GM18499 (cell line): ENCODE measurements around the gene CSNK1D.

ENCODE experiments used
- ATAC-seq: cut with Tn5 transposase; IDR thresholded peaks from one replicate; pipeline ENCODE4 v1.9.1; 2021; ENCODE audit warnings: moderate number of reproducible peaks; ENCODE audit not compliant: insufficient read depth, unreplicated experiment

CSNK1D gene

DNA sequence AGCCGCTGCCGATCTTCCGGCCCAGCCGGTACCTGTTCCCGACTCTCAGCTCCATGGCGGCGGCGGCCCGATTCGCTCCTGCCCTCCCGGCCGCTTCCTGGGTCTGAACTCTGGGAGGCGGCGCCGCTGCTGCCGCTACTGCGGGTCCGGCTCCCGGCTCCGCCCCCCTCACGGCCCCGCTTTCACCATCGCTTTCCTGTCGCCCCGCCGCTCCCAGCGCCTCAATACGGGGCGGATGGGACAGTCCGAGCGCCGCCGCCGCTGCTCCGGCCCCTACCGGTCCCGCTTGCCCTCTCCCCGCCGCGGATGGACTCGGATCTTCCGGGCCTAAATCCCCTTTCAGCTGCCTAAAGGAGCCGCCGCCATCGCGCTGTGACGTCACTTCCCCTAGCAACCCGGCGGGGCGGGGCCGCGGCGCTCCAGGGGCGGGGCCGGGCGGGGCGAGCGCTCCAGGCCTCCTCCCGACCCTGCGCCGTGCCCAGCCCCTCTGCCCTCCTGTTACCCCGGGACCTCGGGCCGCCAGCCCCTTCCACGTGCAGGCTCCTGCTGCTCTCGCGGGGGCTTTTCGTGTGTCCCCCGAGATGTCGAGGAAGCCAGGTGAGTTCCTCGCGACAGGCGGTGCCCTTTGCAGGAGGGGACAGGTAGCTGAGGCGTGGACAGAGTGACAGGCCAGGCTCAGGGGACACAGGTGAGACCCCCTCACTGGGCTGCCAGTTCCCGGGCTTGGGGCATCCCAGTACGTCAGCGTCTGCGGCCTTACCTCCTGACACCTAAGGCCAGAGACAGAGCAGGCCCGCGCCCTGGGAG lies at the start of gene CSNK1D:
CSNK1D (minus strand) TSS at position 374 of the 807 bp plus-strand sequence; CDS start at position 55, 319 bp downstream.
- no peak for ATAC-seq

DNA sequence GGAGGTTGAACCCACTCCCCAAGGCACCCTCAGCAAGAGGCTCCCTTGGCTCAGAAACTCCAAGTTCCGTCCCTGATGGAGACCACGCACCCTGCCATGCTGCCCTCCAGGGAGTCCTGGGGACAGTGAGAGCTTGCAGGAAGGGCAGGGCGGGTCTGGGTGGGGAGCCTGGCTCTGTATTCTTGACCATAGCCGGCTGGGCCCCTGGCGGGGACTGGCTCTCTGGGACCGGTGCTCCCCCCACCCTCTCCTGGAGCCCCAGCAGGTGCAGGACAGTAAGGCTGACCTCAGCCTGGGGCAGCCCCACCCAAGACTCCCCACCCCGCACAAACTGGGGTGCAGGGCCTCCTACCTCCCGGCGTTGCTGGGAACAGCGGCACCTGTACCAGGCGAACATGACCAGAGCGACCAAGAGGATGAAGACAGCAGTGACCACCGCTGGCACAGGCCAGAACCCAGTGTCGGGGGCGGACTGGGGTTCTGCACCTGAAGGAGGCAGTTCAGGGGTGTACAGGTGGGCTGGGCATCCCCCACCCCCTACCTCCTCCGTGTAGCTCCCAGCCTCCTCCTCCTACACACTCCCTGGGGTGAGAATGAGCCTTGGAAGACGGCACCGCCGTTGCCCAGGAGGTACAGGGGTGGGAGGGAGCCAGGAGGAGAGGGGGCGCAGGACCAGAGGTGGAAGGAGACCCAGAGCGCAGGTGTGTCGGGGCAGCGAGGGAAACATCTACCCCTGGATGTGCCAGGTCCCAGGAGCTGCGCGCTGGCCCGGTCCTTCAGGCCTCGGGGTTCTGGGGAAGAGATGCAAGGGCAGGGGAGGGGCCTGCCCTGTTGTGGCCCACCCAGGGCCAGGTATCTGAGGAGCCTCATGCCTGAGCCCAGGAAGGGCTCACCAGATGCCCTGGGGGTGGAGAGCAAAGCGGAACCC lies 49.3 kb upstream of the CSNK1D start:
- no peak for ATAC-seq

DNA sequence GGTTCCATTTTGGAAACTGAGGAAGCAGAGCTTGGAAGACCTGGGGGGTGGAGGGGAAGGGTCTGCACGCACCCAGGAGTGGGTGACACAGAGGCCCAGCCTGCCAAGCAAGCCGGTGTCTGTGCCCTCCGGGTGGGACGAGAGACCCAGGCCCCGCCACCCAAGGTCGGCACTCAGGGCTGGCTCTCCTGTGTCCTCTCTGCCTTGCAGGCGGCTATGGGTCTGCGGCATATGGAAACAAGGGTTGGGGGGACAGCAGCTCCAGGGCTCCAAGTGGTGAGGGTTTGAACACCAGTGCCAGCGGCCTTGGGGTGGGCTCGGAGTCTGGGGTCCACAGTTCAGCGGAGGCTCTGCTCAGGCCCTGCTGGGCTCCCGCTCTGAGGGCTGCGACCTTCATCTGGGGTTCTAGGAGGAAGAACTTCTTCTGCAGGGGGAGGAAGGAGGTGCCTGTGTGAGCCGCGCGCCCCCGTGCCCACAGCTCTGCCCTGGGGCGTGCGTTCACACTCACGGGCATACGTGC lies 48.5 kb upstream of the CSNK1D start:
- ATAC-seq: no peak

DNA sequence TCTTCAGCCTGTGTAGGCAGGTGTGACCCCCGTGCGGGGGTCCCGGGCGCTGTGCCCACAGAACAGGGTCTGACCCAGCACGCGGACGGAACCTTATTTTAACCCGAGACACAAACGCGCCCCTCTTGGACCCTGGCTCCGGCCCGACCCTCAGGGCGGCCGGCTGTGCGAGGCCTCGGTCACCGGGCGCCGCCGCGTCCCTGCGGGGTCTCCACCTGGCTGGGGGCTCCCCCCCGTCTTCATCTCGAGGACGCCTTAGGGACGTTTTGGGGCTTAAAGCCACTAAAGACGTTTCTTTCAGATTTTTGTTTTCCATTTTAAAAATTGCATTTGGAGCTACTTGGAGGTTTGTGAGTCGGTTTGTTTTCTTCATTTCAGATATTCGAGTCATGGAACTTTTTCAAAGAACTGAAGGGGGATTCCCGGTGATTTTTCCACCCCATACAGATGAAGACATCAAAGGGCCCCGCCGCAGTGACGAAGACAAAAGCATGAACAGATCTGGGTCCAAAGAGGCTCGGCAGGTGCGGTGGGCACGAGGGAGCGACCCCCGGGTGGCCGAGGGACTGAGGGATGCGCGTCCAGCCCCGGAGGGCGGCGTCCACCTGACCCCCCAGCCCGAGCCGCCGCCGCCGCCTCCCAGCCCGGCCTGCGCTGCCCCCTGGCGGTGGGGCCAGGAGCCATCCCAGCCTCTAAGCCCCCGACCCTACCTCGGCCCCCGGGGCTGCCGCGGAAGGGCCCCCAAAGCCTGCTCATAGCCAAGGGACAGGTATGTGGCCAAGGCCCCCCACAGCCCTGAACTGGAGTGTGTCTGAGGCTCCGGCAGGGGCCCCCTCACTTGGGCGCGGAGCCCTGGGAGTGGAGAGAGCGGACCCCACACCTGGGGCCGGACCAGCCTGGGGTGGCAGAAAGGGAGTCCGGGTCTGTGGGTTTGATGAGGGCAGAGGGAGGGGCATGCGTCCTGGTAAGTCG lies 47.7 kb upstream of the CSNK1D start:
- no peak for ATAC-seq

DNA sequence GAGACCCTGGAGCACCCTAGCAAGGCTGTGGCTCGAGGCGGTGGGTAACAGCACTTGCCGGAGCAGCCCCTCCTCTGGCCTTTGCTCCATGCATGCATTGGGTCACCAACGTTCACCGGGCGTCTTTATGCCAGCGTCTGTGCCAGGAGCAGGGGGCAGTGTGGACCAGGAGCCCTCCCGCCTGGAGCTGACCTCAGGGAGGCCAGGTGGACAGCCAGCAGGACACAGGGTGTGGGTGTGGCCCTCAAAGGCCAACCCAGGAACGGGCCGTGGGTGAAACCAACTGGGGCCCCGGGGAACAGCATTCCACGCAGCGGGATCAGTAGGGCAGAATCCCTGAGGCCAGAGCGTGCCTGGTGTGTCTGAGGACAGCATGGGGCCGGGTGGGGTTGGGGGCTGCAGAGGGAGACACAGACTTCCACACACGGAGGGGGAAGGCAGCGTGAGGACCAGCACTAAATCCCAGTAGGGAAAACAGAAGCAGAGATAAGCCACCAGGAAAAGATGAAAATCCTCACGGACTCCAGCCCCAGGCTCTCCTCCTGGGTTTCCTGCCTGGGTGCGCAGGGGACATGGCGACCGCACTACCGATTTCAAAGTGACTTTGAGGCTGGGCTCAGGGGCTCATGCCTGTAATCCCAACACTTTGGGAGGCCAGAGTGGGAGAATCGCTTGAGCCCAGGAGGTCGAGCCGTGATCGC lies 46.8 kb upstream of the CSNK1D start:
- ATAC-seq: no peak

DNA sequence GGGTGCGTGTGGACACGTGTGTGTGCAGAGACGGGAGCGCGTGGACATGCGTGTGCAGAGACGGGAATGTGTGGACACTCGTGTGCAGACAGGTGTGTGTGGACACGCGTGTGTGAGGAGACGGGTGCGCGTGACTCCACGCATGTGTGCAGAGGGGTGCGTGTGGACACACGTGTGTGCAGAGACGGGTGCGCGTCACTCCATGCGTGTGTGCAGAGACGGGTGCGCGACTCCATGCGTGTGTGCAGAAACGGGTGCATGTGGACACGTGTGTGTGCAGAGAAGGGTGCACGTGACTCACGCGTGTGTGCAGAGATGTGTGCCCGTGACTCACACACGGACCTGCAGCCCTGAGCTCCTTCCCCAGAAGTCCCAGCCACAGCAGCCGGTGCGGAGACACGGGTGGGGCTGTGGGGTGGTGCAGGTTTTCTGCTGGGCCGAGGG lies 46.1 kb upstream of the CSNK1D start:
- no peak for ATAC-seq

DNA sequence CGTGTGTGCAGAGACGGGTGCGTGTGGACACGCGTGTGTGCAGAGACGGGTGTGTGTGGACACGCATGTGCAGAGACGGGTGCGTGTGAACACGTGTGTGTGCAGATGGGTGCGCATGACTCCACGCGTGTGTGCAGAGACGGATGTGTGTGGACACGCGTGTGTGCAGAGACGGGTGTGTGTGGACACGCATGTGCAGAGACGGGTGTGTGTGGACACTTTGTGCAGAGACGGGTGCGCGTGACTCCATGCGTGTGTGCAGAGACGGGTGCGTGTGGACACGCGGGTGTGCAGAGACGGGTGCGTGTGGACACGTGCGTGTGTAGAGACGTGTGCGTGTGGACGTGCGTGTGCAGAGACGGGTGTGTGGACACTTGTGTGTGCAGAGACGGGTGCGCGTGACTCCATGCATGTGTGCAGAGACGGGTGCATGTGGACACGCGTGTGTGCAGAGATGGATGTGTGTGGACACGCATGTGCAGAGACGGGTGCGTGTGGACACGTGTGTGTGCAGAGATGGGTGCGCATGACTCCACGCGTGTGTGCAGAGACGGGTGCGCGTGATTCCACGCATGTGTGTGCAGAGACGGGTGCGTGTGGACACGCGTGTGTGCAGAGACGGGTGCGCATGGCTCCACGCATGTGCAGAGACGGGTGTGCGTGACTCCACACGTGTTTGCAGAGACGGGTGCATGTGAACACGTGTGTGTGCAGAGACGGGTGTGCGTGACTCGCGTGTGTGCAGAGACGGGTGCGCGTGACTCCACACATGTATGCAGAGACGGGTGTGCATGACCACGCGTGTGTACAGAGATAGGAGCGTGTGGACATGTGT lies 45.5 kb upstream of the CSNK1D start:
- ATAC-seq: no peak

DNA sequence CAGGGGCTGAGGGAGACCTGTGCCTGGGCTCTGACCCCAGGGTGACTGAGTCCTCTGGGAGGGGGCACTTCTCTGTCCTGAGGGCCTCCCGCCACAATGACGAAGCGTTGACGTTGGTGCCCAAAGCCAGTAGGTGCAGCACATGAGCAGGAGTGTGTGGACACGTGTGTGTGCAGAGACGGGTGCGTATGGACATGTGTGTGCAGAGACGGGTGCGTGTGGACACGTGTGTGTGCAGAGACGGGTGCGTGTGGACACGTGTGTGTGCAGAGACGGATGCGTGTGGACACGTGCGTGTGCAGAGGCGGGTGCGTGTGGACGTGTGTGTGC lies 44.6 kb upstream of the CSNK1D start:
- no peak for ATAC-seq

DNA sequence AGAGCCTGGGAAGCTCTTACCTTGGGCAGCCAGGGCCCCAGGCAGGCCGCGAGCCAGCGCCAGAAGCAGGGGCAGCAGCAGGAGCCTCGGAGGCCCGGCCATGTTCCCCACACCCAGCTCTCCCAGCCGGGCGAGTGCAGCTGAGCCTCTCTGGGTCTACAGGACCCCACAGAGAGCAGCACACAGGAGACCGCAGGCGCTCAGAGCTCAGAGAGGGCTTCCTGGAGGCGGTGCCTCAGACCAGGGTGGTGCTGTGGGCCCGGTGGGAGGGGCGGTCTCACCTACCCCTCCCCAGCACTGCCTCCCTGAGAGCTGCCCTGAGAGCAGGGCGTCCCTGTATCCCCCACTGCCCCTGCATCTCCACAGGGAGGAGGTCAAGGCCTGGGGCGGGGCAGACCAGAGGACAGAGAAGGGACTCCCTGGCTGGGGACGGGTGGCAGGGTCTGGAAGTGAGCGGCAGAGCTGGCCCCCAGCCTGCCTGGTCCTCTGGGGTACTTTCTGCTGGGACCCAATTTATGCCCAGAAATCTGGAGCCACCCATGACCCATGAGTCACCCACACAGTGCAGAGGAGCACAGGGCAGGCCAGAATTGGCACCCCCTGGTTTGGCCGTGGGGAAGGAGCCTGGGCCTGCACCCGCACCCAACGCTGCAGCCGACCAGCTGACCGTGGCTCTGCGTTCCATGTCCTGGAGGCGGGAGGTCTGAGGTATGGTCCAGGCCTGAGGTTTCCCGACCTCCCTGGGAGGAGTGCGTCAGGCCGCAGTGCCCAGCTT lies 44.1 kb upstream of the CSNK1D start, which contains the start of gene CD7:
CD7 (minus strand) TSS at position 215 of the 775 bp plus-strand sequence; CDS start at position 102, 113 bp downstream.
- no peak for ATAC-seq

DNA sequence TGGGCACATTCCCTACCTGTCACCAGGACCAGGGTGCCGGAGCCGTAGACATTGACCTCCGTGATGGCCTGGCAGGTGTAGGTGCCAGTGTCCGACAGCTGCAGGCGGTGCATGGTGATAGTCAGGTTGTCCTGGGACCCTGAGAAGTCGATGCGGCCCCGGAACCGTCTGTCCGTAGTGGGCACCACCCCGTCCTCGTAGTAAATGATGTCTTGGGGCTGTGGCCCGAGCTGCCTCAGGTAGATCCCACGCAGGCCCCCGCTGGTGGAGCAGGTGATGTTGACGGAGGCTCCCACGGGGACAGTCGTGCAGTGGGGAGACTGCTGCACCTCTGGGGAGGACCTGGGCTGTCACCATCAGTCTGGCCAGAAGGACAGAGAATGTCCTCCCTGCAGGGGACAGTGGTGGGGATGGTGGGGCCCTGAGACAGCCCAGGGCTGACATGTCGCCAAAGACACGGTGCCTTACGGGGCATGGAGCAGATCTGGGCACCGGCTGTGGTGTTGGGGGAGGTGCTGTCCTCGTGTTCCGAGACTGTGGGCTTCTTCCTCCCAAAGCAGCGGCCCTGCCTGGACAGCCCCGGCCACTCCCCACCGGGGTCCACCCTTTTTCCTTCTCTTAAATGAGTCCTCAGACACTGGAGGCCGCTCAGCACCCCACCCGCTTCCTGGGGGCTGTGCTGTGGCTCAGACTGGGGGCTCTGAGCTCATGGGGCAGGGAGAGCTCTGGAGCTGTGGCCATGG lies 43.3 kb upstream of the CSNK1D start:
- ATAC-seq: no peak

DNA sequence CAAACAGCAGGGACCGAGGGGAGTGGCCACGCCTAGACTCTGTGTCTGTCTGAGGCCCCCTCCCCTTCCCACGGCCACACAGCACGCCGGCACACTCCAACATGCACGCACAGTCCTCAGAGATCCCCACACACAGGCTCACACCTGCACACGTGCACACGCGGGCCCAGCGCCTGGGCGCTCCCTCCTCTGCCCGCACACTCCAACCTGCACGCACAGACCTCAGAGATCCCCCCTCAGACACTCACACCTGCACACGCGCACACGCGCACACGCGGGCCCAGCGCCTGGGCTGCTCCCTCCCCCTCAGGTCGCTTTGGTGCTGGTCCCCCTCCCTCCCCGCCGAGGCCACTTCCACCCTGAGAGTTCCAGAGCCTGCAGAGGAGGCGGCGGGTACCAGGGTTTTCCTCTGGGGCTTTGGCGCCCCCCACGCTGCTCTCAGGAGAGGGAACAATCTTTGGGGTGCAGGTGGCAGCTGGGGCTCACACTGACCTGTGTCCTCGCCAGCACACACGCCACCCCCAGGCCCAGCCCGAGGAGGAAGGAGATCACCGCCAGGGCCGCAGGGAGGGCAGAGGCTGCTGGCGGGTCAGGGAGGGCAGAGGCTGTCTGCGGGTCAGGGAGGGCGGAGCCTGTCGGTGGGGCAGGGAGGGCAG lies 42.3 kb upstream of the CSNK1D start:
- no peak for ATAC-seq

DNA sequence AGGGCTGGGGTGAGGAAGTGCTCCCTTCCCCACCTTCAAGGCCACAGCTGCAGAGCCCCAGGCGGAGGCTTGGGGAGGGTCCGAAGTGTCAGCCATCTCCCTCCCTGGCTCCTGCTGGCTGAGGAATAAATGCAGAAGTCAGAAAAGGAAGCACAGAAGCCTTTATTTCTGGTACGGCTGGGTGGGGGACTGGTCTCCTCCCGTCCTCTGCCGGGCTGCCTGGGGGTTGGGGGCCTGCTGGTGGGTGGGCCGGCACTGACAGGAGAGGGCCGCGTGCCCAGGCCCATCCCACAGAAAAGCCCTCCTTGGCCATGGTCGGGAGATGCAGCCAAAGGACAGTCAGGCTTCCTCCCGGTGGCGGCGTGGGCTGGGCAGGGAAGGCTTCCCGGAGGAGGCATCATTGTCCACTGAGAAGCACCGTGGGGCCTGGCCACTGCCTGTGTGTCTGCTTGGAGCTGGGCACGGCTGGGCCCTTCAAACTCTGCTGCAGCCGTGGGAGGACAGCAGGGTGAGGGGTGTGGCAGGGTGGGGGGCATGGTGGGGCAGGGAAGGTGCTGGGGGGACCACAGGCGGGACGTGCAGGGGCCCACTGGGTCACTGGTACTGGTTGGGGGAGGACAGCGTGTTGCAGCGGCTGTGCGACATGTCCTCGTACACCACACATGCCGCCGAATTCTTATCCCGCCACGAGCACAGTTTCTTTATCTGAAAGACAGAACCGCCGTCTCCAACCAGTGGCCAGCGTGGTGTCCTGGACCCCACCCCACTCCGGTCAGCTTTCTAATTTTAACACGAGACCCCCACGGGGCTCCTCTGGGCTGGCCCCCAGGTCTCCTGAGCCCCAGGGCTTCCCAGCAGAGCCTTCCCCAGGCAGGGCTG lies 41.5 kb upstream of the CSNK1D start:
- ATAC-seq: no peak

DNA sequence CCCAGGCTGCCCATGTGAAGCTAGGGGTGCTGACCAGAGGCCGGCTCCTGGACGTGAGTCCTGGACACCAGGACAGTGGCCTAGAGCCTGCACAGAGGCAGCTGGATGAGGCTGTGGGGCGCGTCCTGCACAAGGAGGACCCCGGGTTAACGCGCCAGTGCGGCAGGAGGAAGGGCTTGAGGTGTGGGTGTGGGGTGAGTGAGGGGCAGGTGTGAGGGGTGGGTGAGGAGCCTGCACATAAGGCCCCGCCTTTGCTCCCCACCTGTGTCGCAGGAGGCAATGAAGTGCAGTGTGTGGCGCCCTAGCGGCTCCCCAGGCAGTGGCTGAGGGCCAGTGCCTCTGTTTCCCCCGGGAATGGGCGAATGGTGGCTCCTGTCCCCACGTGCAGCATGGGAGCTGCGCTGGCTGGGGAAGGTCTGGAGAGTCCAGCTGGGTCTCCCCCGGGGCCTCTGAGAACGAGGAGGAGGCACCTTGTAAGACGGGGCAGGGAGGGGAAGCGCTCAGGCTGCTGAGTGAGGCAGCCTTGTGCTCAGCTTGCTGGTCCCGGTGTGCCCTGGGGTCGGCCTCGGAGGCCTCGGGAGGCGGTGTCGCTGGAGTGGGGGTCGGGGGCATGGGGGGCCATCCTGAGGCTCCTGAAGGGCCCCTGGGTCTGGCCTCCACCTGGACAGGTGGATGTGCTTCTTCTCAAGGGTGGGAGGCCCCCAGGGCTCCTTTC lies 40.7 kb upstream of the CSNK1D start:
- ATAC-seq: no peak

DNA sequence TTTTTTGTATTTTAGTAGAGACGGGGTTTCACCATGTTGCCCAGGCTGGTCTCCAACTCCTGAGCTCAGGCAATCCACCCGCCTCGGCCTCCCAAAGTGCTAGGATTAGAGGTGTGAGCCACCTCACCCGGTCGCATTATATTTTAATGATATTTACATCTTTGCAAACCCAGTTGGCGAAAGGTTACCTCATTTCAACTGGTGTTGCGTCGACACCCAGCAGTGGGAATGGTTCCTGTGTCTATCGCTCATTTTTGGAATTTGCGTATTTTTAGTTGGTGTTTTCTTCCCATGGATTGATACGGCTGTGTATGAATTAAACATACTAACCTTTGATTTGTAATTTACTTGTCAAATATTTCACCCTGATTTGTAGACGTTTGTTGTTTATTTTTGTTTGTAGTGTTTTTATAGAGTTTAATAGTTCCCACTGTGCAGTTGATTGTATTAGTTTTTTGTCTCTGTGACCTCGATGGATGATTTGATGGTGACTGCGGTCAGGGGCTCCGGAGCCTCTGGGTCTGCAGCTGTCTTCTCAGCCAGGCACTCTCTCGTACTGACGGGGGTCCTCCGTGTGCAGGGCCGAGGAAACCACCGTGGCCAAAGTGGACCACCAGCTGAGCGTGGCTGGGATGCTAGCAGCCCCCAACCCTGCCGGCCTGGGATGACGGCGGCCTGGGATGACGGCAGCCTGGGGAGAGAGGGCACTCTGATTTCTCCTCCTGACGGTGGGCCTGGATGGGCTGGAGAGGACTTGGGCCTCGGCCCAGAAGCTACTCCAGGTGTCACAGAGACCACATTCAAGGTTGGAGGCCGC lies 39.9 kb upstream of the CSNK1D start:
- ATAC-seq: no peak
